Right cardiac atrium (tissue), 5 donors: ENCODE results near the gene CDC42EP4. TPM values are rescaled to one million over a fixed set of nuclear protein-coding genes. Genes with fewer than 3 reads are reported as not detected.
A peak's percentile ranks its signal among the peaks of the same experiment; 100 is the strongest.

Experiments
- ATAC-seq, 2 donors: fragments of 200-7000 bp; cut with Tn5 transposase; one replicate each; pipeline versions ENCODE4 v1.8.0 to v1.9.1; 2020; ENCODE audit warnings: moderate library complexity in 2 of 2, mild to moderate bottlenecking in 1 of 2
- DNase-seq, 3 donors: peaks; one replicate each; pipeline ENCODE4 v3.0.0-alpha.2; 2020
- H3K27ac ChIP-seq: one replicate; pipeline ENCODE4 v1.5.1; 2013; ENCODE audit warnings: mild to moderate bottlenecking, low read length, control low read depth, moderate library complexity
- H3K27me3 ChIP-seq: one replicate; pipeline ENCODE4 v1.6.1; 2013; ENCODE audit not compliant: control insufficient read depth, insufficient read depth
- H3K4me1 ChIP-seq: one replicate; pipeline ENCODE4 v1.6.1; 2013; ENCODE audit warnings: low read length; ENCODE audit not compliant: control insufficient read depth, insufficient read depth
- H3K4me3 ChIP-seq: one replicate; pipeline ENCODE4 v1.5.1; 2013; ENCODE audit warnings: low read length, control low read depth
- H3K9me3 ChIP-seq: one replicate; pipeline ENCODE4 v1.6.1; 2013; ENCODE audit warnings: low read length; ENCODE audit not compliant: control insufficient read depth
- WGBS: extraction: QIAGEN DNeasy Blood & Tissue Kit; methylation state at CpG from one replicate; pipeline ENCODE4 v1.1.7; 2013; 5-methylcytosine and 5-hydroxymethylcytosine counted together
- intact Hi-C, 4 donors: fragments of 100-400 bp; cut with DNase I; formaldehyde crosslinking; loops; one replicate each; pipeline versions ENCODE4 v1.11.0 to v1.14.0; 2022 to 2023
- polyA plus RNA-seq: library from polyadenylated mRNA; stranded (reverse); fragments of 200-250 nt; gene quantifications from one replicate; pipeline ENCODE4 v1.2.3, GENCODE V29; 2013
- total RNA-seq, 4 donors: library from RNA; stranded (reverse); fragmentation: NEBNext Ultra II Directional; extraction: Animal tissue kit (Norgen Biotek cat#: 25700); gene quantifications; one replicate each; pipeline ENCODE4 v1.2.1, GENCODE V29; 2021
- donor health status: healthy with polysubstance abuse.
- donor health status: DM: no; HTN: yes; CAD: no.
- donor health status: DM: no; HTN: no; CAD: no.
- donor health status: DM: no; HTN: yes; CAD: no; lungs with severe emphysema.
- donor health status: DM: yes; HTN: yes; CAD: no.

Gene CDC42EP4
- total and polyA plus RNA-seq, 5 donors = 28.1 to 47.1 (median 37.2) TPM

DNA sequence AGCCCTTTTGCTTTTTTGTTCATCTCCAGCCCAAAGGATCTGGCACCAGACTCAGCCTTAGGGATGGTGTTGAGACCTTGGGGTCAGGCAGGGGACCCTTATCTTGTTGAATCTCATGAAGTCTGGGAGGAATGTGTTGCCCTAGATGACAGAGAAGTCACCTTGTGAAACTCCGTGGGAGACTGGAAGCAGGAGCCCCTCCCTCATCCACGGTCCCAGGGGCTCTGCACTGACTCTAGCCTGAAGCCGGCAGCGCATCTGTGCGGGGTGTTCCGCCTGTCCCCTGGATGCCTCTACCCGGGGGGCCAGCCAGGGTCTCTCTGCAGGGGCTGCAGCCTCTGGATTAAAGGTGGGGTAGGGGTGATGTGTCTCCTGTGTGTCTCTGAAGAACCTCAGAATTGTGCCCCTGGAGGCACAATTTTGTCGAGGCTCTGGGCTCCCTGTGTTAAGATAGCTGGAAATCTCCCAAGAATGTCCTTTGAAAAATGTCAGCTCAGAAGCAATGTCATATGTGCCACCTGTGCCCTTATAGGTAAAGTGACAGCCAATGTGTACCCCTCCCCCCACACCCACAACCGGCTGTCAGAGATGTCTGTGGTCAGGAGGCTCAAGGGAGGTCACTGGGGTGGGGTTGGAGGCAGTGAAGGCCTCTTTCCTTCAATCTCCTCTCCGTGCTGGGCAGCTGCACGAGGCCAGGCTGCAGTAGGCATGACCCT is 32.1 kb upstream of the CDC42EP4 start:
- ATAC-seq = no peak
- Histone ChIP-seq H3K27me3 (no peaks in the 10 kb centered on the region), H3K4me3 (no peak overlapping the region), H3K4me1 (peaks cover 8% of the 10 kb centered on the region), H3K27ac (peak overlapping the region; percentile 33), H3K9me3 (no peaks in the 10 kb centered on the region)
- peak in 1 of 3 donors; percentile 52 for DNase-seq
- intact Hi-C loops = no loop called here
- 52% methylated on average over 11 of the region's 11 CpGs for WGBS

DNA sequence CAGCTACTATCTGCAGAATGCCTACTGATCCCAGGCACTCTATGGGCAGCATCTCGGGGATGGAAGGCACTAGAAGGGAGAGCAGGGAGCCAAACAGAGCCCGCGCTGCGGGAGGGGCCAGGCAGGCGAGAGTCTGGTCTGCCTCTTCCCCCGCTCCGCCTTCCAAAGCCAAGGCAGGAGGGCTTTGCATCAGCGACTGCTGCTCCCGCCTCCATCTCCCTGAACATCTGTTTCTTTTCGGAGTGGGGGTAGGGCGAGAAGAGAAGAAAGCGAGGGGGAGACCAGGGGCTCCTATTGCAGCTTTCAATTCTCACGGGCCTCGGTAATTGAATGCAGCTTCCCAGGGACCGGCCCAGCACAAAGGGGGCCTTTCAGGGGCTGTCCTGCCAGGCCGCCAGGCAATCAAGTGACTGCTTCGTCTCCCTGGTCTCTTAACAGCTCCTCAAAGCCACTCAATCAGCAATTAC is 31.4 kb upstream of the CDC42EP4 start:
- intact Hi-C loops = no loop called here

DNA sequence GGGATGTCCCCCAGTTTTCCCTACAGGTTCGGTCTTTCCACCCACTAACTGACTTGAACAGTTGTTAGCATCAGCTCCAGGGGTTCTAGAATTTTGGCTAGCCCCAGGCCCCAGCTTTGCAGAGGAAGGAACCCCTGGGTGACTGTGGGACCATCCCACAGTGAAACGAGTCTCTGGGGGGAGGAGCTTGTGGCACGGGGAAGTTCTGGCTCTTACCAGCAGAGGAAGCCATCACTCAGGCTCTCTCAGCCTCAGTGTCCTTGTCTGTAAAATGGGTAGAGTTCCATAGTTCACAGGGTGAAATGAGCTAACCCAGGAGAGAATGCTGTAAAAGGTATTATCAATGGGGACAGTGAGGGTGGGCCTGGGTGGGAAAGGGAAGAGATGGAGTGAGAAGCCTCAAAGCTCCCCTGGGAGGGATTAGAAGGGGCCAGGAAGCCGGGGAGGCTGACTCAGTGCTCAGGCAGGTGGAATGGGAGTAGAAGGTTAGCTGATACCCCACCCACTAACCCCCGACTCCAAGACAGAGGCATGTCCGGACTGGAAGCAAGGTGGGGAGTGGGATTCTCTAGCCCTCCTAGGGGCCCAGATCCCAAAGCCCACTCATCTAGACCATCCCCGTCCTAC is 30.9 kb upstream of the CDC42EP4 start:
- DNase-seq (peak in 1 of 3 donors; percentile 36), ATAC-seq (peak in 1 of 2 donors; percentile 30)
- Histone ChIP-seq H3K27ac (peak overlapping the region; percentile 25), H3K4me1 (peaks cover 8% of the 10 kb centered on the region), H3K27me3 (no peaks in the 10 kb centered on the region), H3K4me3 (no peak overlapping the region), H3K9me3 (no peaks in the 10 kb centered on the region)
- 35% methylated on average over 7 of the region's 7 CpGs for WGBS
- intact Hi-C loops = no loop called here

More for the DNA sequence above, 31.4 kb upstream of the CDC42EP4 start:
- peaks cover 8% of the 10 kb centered on the region for H3K4me1 ChIP-seq
- H3K27ac ChIP-seq = peak overlapping the region; percentile 33
- peak; percentile 68 to 74 for ATAC-seq
- 43% methylated on average over 17 of the region's 17 CpGs for WGBS
- no peak overlapping the region for H3K4me3 ChIP-seq
- H3K27me3 ChIP-seq = no peaks in the 10 kb centered on the region
- H3K9me3 ChIP-seq = no peaks in the 10 kb centered on the region
- peak; percentile 77 to 90 (median 89) for DNase-seq

DNA sequence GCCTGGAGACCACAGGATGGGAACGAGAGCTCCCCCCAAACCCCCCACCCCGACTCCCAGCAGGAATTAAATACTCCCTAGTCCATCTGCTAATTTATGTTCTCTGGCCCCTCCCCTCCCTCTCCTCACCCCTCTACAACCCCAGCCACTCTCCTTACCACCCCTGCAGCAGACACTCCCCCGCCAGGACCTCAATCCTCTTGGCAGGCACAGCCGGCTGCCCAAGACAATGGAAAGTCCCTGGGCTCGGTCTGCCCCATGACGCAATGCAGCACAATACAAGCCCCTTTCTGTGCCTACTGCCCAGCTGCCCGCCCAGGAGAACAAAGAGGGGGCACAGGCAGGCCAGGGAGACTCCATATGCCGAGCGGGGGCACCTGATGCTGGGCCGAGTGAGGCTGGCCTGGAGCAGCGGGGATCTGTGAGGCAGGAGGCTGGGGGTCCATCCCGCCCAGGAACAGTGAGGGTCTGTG is 30.3 kb upstream of the CDC42EP4 start:
- peak overlapping the region; percentile 6 for H3K27ac ChIP-seq

DNA sequence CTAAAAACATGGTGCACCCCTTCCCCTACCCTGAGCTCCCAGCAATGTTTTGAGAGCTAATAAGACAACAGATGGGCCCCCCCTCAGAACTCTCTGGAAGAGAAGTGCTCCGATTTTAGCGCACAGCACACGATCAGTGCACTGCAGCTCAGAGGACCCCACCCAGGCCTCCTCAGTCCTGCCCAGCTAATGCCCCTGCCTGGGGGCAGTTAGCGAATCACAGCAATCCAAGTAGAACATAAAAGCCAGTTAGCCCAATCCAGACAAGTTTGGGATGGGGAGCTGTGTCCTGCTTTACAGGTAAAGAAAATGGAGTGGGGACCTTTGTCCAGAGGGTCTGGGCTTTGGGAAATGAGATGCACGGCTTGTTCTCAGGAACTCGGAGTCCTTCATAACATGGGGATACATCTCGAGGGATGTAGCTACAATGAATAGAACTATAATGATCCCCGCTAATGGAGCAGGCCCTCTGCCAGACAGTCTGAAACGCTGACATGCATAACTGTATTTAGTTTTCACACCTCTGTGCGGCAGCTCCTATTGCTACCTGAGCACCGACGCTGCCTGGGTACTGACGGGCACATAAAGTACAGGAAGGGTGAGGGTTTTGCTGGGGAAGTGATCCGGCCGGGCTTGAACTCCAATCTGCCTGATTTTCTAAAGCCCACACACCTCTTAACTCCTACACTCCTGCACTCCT is 29.7 kb upstream of the CDC42EP4 start:
- DNase-seq (peak in 1 of 3 donors; percentile 60), ATAC-seq (no peak)
- intact Hi-C loops = no loop called here
- Histone ChIP-seq H3K9me3 (no peaks in the 10 kb centered on the region), H3K27ac (peak overlapping the region; percentile 7), H3K27me3 (no peaks in the 10 kb centered on the region), H3K4me1 (peaks cover 8% of the 10 kb centered on the region), H3K4me3 (no peak overlapping the region)
- 42% methylated on average over 15 of the region's 15 CpGs for WGBS

More for the DNA sequence above, 30.3 kb upstream of the CDC42EP4 start:
- H3K9me3 ChIP-seq = no peaks in the 10 kb centered on the region
- peak; percentile 78 to 89 (median 88) for DNase-seq
- H3K4me1 ChIP-seq = peaks cover 8% of the 10 kb centered on the region
- intact Hi-C loops = no loop called here
- WGBS = 40% methylated on average over 12 of the region's 12 CpGs
- no peak overlapping the region for H3K4me3 ChIP-seq
- no peaks in the 10 kb centered on the region for H3K27me3 ChIP-seq
- peak; percentile 75 to 76 for ATAC-seq

DNA sequence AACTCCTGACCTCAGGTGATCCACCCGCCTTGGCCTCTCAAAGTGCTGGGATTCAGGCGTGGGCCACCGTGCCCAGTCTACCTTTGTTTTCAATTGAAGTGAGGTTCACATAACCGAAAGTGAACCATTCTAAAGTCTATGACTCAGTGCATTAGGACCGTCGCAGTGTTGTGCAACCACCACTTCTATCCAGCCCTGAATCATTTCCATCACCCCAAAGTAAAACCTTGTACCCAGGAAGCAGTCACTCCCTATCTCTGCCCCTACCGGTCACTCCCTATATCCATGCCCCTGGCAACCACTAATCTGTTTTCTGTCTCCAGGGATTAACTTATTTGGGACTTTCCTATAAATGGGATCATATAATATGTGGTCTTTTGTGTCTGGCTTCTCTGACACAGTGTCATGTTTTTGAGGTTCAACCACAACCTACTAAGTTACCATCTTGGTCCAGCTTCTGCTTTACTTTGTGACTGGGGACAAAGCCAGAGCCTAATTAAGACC is 28.3 kb upstream of the CDC42EP4 start:
- DNase-seq = peak in 2 of 3 donors; percentile 58 to 63
- ATAC-seq = peak; percentile 51 to 56
- H3K27ac ChIP-seq = peak overlapping the region; percentile 65
- no peak overlapping the region for H3K4me3 ChIP-seq
- H3K27me3 ChIP-seq = no peaks in the 10 kb centered on the region
- peaks cover 8% of the 10 kb centered on the region for H3K4me1 ChIP-seq
- WGBS = 74% methylated on average over 7 of the region's 7 CpGs
- intact Hi-C loops = no loop called here
- no peaks in the 10 kb centered on the region for H3K9me3 ChIP-seq

DNA sequence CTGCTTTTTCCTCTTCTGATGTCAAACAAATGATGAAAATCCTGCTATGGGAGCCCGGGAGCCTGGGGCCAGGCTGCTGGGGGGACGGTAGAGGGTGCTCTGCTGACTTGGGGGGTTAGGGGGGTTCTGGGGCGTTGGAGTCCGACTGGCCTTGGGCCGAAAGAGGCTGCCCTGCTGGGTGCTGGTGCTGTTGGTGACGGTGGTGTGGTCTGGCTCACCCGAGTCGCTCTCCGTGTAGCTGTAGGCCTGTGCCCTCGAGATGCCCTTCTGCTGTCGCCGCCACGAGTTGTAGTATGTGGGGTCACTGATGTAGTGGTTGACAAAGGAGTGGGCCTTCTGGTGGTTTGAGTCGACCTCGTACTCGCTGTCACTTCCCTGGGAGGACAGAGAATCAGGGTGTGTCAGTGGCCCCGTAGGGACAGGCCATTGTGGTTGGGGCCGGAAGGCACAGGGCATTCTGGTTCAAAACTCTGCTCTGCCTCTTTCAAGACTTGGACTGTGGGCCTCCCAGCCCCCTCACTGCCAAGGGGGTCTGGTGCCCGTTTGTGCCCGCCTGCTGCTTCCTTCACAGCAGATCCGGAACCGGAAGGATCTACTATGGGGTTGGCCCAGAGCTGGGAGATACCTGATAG is 26.9 kb upstream of the CDC42EP4 start:
- DNase-seq (peak in 1 of 3 donors; percentile 51), ATAC-seq (no peak)
- peaks cover 8% of the 10 kb centered on the region for H3K4me1 ChIP-seq
- intact Hi-C loops = no loop called here
- peak overlapping the region; percentile 2 for H3K27ac ChIP-seq
- no peaks in the 10 kb centered on the region for H3K27me3 ChIP-seq
- no peaks in the 10 kb centered on the region for H3K9me3 ChIP-seq
- H3K4me3 ChIP-seq = no peak overlapping the region
- 83% methylated on average over 22 of the region's 22 CpGs for WGBS

DNA sequence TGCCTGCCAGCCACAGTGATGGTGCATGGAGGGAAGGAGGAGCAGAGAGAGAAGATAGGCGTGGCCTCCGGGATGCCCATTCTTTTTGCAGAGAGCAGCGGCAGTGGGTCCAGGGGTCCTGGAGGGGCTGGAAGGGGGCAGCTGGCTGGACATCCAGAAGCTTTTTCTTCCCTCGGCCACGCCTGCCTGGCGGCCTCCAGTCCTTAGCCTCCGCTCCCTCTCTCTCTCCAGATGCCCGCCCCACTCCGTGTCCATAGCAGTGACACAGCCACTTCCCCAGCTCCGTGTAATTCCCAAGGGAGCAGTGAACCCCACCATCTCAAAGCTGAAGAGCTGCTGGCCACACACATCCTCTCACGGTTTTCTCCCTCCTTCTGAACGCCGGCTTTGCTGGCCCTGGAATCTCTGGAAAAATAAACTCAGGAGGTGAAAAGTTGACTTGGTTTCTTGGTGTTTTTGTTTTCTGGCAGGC is 26.3 kb upstream of the CDC42EP4 start:
- Histone ChIP-seq H3K27me3 (no peaks in the 10 kb centered on the region), H3K4me3 (no peak overlapping the region), H3K4me1 (peaks cover 8% of the 10 kb centered on the region), H3K9me3 (no peaks in the 10 kb centered on the region), H3K27ac (peak overlapping the region; percentile 19)
- DNase-seq (peak in 2 of 3 donors; percentile 56 to 73), ATAC-seq (peak in 1 of 2 donors; percentile 8)
- WGBS = 63% methylated on average over 13 of the region's 13 CpGs
- intact Hi-C loops = no loop called here

DNA sequence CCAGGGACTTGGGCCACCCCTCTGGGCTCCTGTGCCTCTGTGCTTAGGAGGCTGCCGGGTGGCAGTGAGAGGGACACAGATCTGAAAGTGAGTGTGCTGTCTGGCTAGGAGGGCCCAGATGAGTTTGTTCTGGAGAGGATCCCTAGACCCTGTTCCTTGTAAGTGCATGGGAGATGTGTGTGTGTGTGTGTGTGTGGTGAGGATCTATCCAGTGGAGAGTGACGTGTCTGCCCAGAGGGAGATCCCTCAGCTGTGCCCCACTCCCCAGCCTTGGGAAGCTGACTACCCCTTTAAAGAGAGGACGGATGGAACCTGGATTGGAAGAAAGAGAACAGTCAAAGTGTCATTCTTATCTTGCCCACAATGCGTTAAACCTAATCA is 25.5 kb upstream of the CDC42EP4 start:
- ATAC-seq (no peak), DNase-seq (no peak)
- Histone ChIP-seq H3K27me3 (no peaks in the 10 kb centered on the region), H3K9me3 (no peaks in the 10 kb centered on the region), H3K4me1 (peaks cover 3% of the 10 kb centered on the region), H3K4me3 (no peak overlapping the region), H3K27ac (no peak overlapping the region)
- WGBS = 64% methylated on average over 4 of the region's 4 CpGs
- intact Hi-C loops = no loop called here
